GM23248 (cell line): ENCODE measurements around the gene TRAPPC3. TPM values are rescaled to one million over a fixed set of nuclear protein-coding genes. Genes with fewer than 3 reads are reported as not detected.
"Not testable (repeated sequence)": the region's sequence is repeated elsewhere in the genome, so short reads cannot be mapped to it uniquely, and the experiment has no call there.

Experiments used
- DNase-seq: peaks from one replicate; pipeline ENCODE4 v3.0.0-alpha.2; 2015
- H2AFZ ChIP-seq: fragments of 200-600 bp; sonication (generic); 2 replicates; pipeline ENCODE4 v1.6.1; 2016; ENCODE audit warnings: antibody characterized with exemption
- H3F3A ChIP-seq: fragments of 200-600 bp; sonication (generic); 2 replicates; pipeline ENCODE4 v1.6.1; 2016; ENCODE audit warnings: mild to moderate bottlenecking, antibody characterized with exemption, mixed run types; ENCODE audit not compliant: insufficient read depth
- H3K27ac ChIP-seq: fragments of 200-600 bp; sonication (generic); 2 replicates; pipeline ENCODE4 v1.5.1; 2016; ENCODE audit warnings: mild to moderate bottlenecking
- H3K27me3 ChIP-seq: fragments of 200-600 bp; sonication (generic); replicated peaks from 2 replicates; pipeline ENCODE4 v1.6.1; 2016; ENCODE audit warnings: mild to moderate bottlenecking; ENCODE audit not compliant: insufficient read depth
- H3K36me3 ChIP-seq: fragments of 200-600 bp; sonication (generic); 2 replicates; pipeline ENCODE4 v1.6.1; 2016; ENCODE audit warnings: low read depth, mild to moderate bottlenecking
- H3K4me1 ChIP-seq: fragments of 200-600 bp; sonication (generic); 2 replicates; pipeline ENCODE4 v1.6.1; 2016; ENCODE audit warnings: mild to moderate bottlenecking; ENCODE audit not compliant: insufficient read depth
- H3K4me2 ChIP-seq: fragments of 200-600 bp; sonication (generic); one replicate; pipeline ENCODE4 v1.6.1; 2016; ENCODE audit warnings: mild to moderate bottlenecking; ENCODE audit not compliant: unreplicated experiment
- H3K4me3 ChIP-seq: fragments of 200-600 bp; sonication (generic); 2 replicates; pipeline ENCODE4 v1.5.1; 2016; ENCODE audit warnings: mild to moderate bottlenecking
- H3K79me2 ChIP-seq: fragments of 200-600 bp; sonication (generic); 2 replicates; pipeline ENCODE4 v1.6.1; 2016; ENCODE audit warnings: mild to moderate bottlenecking; ENCODE audit not compliant: insufficient read depth
- H3K9ac ChIP-seq: fragments of 200-600 bp; sonication (generic); 2 replicates; pipeline ENCODE4 v1.6.1; 2016; ENCODE audit warnings: mild to moderate bottlenecking
- H3K9me2 ChIP-seq: fragments of 200-600 bp; sonication (generic); 2 replicates; pipeline ENCODE4 v1.6.1; 2016; ENCODE audit warnings: mixed run types, mild to moderate bottlenecking, moderate library complexity; ENCODE audit not compliant: insufficient read depth
- H3K9me3 ChIP-seq: fragments of 200-600 bp; sonication (generic); one replicate; pipeline ENCODE4 v1.6.1; 2017; ENCODE audit warnings: low read depth
- H4K20me1 ChIP-seq: fragments of 200-600 bp; sonication (generic); 2 replicates; pipeline ENCODE4 v1.6.0; 2016; ENCODE audit not compliant: insufficient read depth
- EZH2 ChIP-seq: fragments of 200-600 bp; sonication (generic); IDR thresholded peaks from 2 replicates; pipeline ENCODE4 v1.6.1; 2018; ENCODE audit warnings: antibody characterized with exemption, mild to moderate bottlenecking; ENCODE audit not compliant: insufficient read depth, poor library complexity, severe bottlenecking
- EZH2phosphoT487 ChIP-seq: fragments of 200-600 bp; sonication (generic); IDR thresholded peaks from 2 replicates; pipeline ENCODE4 v1.6.1; 2018; ENCODE audit warnings: antibody characterized with exemption, moderate library complexity, mild to moderate bottlenecking, low read depth; ENCODE audit not compliant: insufficient read depth
- WGBS, 2 experiments: methylation state at CpG; one replicate each; pipeline ENCODE4 v1.1.6; 2015 to 2017; ENCODE audit warnings: low lambda C conversion rate in 2 of 2, low coverage in 1 of 2; ENCODE audit errors: missing lambda C conversion rate in 2 of 2; 5-methylcytosine and 5-hydroxymethylcytosine counted together
- in situ Hi-C: fragments of 300-500 bp; cut with MboI; formaldehyde crosslinking; loops from 2 replicates; pipeline ENCODE4 v1.15.0; 2020
- polyA plus RNA-seq: library from polyadenylated mRNA; unstranded; fragments of >200 nt; fragmentation: Nextera tagmentation; extraction: Ambion mirVana; gene quantifications from 2 replicates; pipeline ENCODE4 v1.2.1, GENCODE V29; 2016
- total RNA-seq: library from RNA; depleted of rRNA; stranded (reverse); fragments of >200 nt; shearing (Covaris generic); gene quantifications from 2 replicates; pipeline ENCODE4 v1.2.3, GENCODE V29; 2014

TRAPPC3 gene
- total and polyA plus RNA-seq, 2 experiments from 2014 or later: 112 to 134 TPM

- TF ChIP-seq EZH2phosphoT487 (no peak), EZH2 (no peak)
- DNase-seq: no peak
- 0 out of 2 replicates have a peak, but pooled peaks cover 2% of the 10 kb centered on the region for H3K36me3 ChIP-seq
- in situ Hi-C loops: no loop called here
- WGBS, 2 experiments: 24 to 37% methylated on average over 4 of the region's 4 CpGs
- peaks cover 40% of the 10 kb centered on the region for H3F3A ChIP-seq
- peaks cover 64% of the 10 kb centered on the region for H3K4me1 ChIP-seq
- H3K9me3 ChIP-seq: no peaks in the 10 kb centered on the region
- H4K20me1 ChIP-seq: peaks cover 14% of the 10 kb centered on the region
- no peaks in the 10 kb centered on the region for H3K9me2 ChIP-seq
- H3K27me3 ChIP-seq: no peaks in the 10 kb centered on the region
- peak overlapping the region; percentile 70 for H3K4me3 ChIP-seq
- H2AFZ ChIP-seq: no peak overlapping the region
- H3K79me2 ChIP-seq: peaks cover 97% of the 10 kb centered on the region
- peak overlapping the region; percentile 80 for H3K9ac ChIP-seq
- peak overlapping the region; percentile 95 for H3K27ac ChIP-seq
- peak overlapping the region; percentile 75 for H3K4me2 ChIP-seq
These were observed 11.2 kb upstream of the TRAPPC3 start for GRCh38 chr1:36160388-36160948.

- Histone ChIP-seq H3K36me3 (0 out of 2 replicates have a peak, but pooled peaks cover 2% of the 10 kb centered on the region), H3K9me3 (no peaks in the 10 kb centered on the region), H4K20me1 (peaks cover 14% of the 10 kb centered on the region), H3F3A (peaks cover 36% of the 10 kb centered on the region), H3K27me3 (no peaks in the 10 kb centered on the region), H3K4me3 (peak overlapping the region; percentile 70), H3K9me2 (no peaks in the 10 kb centered on the region), H3K4me2 (peak overlapping the region; percentile 75), H3K79me2 (peaks cover 97% of the 10 kb centered on the region), H3K9ac (peak overlapping the region; percentile 80), H3K4me1 (peaks cover 63% of the 10 kb centered on the region), H3K27ac (peak overlapping the region; percentile 95), H2AFZ (no peak overlapping the region)
- WGBS, 2 experiments: 52 to 55% methylated on average over 10 of the region's 10 CpGs
- in situ Hi-C loops: no loop called here
- TF ChIP-seq EZH2phosphoT487 (no peak), EZH2 (no peak)
- no peak for DNase-seq
These were observed 10.5 kb upstream of the TRAPPC3 start for GRCh38 chr1:36159614-36160387.

- H3K27me3 ChIP-seq, H2AFZ ChIP-seq, H3K9me3 ChIP-seq, in situ Hi-C loops, H3K36me3 ChIP-seq, H3K9me2 ChIP-seq, H4K20me1 ChIP-seq: not testable (repeated sequence)
- Histone ChIP-seq H3F3A (peaks cover 27% of the 10 kb centered on the region), H3K4me1 (peaks cover 59% of the 10 kb centered on the region), H3K9ac (peak overlapping the region; percentile 100), H3K4me2 (peak overlapping the region; percentile 76), H3K4me3 (peak overlapping the region; percentile 93), H3K27ac (0 out of 2 replicates have a peak overlapping the region, but pooled peaks have one; percentile 89), H3K79me2 (peaks cover 89% of the 10 kb centered on the region)
- 88 to 89% methylated on average over 10 of the region's 10 CpGs for WGBS, 2 experiments
- DNase-seq: peak; percentile 46
These were observed 9.6 kb upstream of the TRAPPC3 start for GRCh38 chr1:36158827-36159252.

GRCh38 chr1:36157973-36158826, 8.9 kb upstream of the TRAPPC3 start:
- Histone ChIP-seq H3K9ac (peak overlapping the region; percentile 100), H3K4me3 (peak overlapping the region; percentile 93), H3K9me2 (no peaks in the 10 kb centered on the region), H4K20me1 (peaks cover 5% of the 10 kb centered on the region), H3K27ac (peak overlapping the region; percentile 89), H3K27me3 (no peaks in the 10 kb centered on the region), H2AFZ (no peak overlapping the region), H3K4me2 (peak overlapping the region; percentile 76), H3K9me3 (no peaks in the 10 kb centered on the region), H3F3A (peaks cover 20% of the 10 kb centered on the region), H3K79me2 (peaks cover 82% of the 10 kb centered on the region), H3K4me1 (peaks cover 56% of the 10 kb centered on the region), H3K36me3 (0 out of 2 replicates have a peak, but pooled peaks cover under 1% of the 10 kb centered on the region)
- WGBS, 2 experiments: 50 to 53% methylated on average over 5 to 9 of the region's 9 CpGs
- DNase-seq: no peak
- in situ Hi-C loops: no loop called here
- TF ChIP-seq EZH2phosphoT487 (no peak), EZH2 (no peak)
